Measurements from ENCODE around the gene BCL2L13. TPM values are rescaled to one million over a fixed set of nuclear protein-coding genes. Genes with fewer than 3 reads are reported as not detected.

BCL2L13 gene
- total RNA-seq, 1 experiment from 2014 or later: 38.1 TPM

GRCh38 chr22:17716529-17716928 lies 78.0 kb downstream of the BCL2L13 start:
- H3K4me1 Mint-ChIP-seq: peaks cover 7% of the 10 kb centered on the region; the same call in 1 of the 2 replicates
- POLR2A ChIA-PET: no interaction called here

More at GRCh38 chr22:17716529-17716928, 78.0 kb downstream of the BCL2L13 start:
- CTCF ChIA-PET: no interaction called here
- H3K27ac Mint-ChIP-seq: no peak overlapping the region
- H3K27me3 Mint-ChIP-seq (ENCODE audit: low read depth): no peaks in the 10 kb centered on the region
- no peak overlapping the region for H3K4me3 Mint-ChIP-seq
- H3K9me3 Mint-ChIP-seq: no peaks in the 10 kb centered on the region
- TF ChIP-seq HMGA2 (CRISPR knock-in tag; IDR thresholded peaks at IDR 0.05) (no peak), AFF4 (CRISPR knock-in tag; IDR thresholded peaks at IDR 0.05; ENCODE audit: borderline replicate concordance) (no peak), ATF6 (CRISPR knock-in tag; IDR thresholded peaks at IDR 0.05) (no peak), ZNF138 (CRISPR knock-in tag; conservative IDR thresholded peaks at IDR 0.05) (no peak), FOXK1 (CRISPR knock-in tag; IDR thresholded peaks at IDR 0.05) (no peak), IRF2 (CRISPR knock-in tag; IDR thresholded peaks at IDR 0.05; ENCODE audit: borderline replicate concordance, low read depth) (no peak), ZBTB43 (CRISPR knock-in tag; IDR thresholded peaks at IDR 0.05) (no peak), ERG (CRISPR knock-in tag; IDR thresholded peaks at IDR 0.05) (no peak), ZNF532 (CRISPR knock-in tag; IDR thresholded peaks at IDR 0.05; ENCODE audit: borderline replicate concordance) (no peak), CTCF (IDR thresholded peaks at IDR 0.05) (no peak), FOXP1 (CRISPR knock-in tag; IDR thresholded peaks at IDR 0.05; ENCODE audit: borderline replicate concordance) (no peak), ZNF317 (CRISPR knock-in tag; IDR thresholded peaks at IDR 0.05; ENCODE audit: borderline replicate concordance, low read depth) (no peak), RELA (CRISPR knock-in tag; IDR thresholded peaks at IDR 0.05; ENCODE audit: borderline replicate concordance) (no peak), ZNF232 (CRISPR knock-in tag; IDR thresholded peaks at IDR 0.05) (no peak), ZNF121 (CRISPR knock-in tag; IDR thresholded peaks at IDR 0.05) (no peak)
- DNase-seq (ENCODE audit: low spot score) (no peak), ATAC-seq (no peak)
- H3K36me3 Mint-ChIP-seq: no peaks in the 10 kb centered on the region
